GM21515 (cell line): Measurements from ENCODE around the gene CUL9.

Experiments
- ATAC-seq: cut with Tn5 transposase; IDR thresholded peaks from one replicate; pipeline ENCODE4 v1.9.1; 2021; ENCODE audit not compliant: unreplicated experiment

Gene CUL9

DNA sequence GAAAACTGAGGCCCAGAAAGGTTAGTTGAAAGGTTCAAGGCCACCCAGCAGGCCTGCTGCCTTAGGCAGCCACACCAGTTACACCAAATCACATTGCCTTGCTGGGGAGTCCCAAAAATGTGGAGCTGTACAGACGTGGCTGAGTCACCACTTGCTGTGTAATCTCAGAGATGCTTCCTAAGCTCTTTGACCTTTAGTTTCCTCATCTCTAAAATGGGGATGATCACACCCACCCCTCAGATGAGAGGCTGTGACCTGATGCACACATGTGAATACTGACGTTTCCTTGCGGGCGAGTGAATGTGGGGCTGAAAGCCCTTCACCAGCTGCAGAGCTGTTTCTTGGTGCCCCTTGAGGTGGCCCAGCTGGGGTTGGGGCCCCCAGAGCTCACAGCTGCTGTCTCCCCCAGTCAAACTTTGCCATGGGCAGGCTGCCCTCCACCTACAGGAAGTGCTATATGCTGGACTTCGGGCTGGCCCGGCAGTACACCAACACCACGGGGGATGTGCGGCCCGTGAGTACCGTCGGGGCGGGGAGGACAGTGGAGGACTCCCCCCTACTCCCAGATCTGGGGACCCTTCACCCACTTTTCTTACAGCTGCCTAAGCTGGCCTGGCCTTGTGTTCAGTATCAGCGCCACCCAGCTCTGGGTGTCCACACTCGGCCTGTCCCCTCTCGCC lies 72.3 kb downstream of the CUL9 start:
- ATAC-seq: no peak

DNA sequence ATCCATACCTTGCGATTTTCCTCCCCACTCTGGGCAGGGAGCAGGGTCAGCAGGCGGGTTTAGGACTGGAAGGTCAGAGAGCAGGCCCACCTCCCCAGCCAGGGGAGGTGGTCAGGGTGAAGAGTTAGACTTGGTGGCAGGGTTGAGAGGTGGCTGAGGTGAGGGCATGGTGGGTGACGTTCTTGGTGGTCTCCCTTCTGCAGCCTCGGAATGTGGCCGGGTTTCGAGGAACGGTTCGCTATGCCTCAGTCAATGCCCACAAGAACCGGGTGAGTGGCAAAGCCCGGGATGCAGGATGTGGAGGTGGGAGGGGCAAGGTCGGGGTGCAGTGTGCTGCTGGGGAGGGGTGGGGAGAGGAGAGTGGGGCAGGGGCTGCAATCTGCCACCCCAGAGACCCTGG lies 72.8 kb downstream of the CUL9 start:
- ATAC-seq: no peak

DNA sequence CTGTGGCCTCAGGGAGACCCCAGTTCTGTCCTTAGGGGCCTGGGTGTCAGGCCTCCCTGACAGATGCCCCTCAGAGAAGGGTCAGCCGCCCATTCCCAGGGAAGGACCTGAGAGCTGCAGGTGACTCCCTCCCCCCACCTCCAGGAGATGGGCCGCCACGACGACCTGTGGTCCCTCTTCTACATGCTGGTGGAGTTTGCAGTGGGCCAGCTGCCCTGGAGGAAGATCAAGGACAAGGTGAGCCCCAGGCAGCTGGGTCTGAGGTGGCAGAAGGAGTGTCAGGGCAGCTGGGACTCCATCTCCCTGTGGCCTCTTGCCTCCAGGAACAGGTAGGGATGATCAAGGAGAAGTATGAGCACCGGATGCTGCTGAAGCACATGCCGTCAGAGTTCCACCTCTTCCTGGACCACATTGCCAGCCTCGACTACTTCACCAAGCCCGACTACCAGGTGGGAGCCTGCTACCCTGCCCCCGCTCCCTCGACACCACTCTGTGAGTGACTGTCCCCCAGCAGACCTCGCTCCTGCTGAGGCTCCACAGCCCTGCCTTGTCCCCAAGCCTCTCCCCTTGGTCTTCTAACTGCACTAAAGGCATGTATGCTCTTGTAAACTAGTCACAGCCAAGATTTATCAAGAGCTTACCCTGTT lies 73.5 kb downstream of the CUL9 start:
- no peak for ATAC-seq

DNA sequence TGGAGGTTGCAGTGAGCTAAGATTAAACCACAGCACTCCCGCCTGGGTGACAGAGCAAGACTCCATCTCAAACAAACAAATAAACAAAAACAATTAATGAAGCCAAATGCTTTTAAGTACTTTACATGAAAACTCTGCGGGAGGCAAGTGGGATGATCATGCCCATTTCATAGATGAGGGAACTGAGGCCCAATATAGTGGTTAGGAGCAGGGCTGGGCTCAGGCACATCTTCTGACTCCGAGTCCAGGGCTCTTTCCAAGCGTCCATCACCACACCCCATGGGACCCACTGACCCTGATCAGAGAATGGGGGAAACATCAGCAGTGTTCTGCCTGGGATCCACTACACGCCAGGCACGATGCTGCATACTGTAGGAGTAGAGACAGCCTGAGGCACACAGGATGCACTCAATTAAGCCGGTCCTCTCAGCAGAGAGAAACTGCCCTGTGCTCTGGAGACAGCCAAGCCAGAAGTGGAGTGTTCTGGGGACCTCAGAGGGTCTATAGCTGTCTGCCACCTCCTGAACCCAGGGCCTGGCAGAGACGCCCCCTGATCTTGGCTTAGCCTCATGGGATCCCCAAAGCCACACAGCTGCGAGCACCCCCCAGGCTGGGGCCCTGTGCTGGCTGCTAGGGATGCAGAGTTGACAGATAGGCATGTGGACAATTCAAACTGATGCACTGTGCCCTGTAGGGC lies 74.8 kb downstream of the CUL9 start:
- ATAC-seq: no peak

DNA sequence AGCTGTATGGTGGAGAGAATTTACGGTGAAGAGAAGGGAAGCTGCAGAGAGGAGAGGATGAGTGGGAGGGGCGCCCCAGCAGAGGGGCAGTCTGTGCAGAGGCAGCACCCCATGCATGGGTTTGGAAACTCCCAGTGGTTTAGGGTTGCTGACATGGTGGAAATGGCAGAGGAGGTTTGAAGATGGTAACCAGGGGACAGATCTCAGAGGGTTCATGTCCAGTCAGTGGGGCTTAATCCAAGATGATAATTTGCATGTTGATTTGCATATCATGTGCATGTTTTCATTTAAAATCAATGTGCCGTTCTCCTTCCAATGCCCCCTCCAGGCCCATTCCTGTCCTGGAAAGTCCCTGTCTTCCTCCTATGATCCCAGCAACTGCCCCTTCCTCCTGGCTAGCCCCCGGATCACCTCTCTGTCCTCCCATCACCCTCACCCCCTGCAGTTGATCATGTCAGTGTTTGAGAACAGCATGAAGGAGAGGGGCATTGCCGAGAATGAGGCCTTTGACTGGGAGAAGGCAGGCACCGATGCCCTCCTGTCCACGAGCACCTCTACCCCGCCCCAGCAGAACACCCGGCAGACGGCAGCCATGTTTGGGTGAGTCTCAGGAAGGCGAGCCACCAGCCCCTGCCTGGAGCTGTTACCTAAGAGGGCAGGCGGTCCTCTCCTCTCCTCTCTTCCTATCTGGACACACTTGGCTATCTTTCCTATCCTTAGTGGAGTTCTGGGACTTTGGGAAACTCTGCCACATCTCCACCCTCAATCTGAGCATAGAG lies 75.6 kb downstream of the CUL9 start:
- ATAC-seq: no peak

DNA sequence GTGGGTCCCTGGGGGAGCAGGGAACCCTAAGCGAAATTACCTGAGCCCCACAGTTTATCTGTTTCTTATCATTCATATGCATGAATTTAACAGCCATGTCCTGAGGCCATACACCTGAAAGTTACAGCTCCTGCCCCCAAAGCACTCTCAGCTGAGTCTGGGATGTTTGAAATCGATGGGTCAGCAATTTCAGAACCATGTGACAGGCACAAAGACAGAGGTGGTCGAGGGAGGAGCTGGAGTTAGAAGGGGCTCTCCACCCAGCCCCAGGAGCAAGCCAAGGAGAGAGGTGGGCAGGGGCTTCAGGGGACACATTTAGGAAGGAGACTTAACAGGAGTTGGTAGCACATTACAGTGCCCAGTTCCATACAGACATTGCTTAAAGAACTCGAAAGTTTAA lies 76.2 kb downstream of the CUL9 start:
- no peak for ATAC-seq

DNA sequence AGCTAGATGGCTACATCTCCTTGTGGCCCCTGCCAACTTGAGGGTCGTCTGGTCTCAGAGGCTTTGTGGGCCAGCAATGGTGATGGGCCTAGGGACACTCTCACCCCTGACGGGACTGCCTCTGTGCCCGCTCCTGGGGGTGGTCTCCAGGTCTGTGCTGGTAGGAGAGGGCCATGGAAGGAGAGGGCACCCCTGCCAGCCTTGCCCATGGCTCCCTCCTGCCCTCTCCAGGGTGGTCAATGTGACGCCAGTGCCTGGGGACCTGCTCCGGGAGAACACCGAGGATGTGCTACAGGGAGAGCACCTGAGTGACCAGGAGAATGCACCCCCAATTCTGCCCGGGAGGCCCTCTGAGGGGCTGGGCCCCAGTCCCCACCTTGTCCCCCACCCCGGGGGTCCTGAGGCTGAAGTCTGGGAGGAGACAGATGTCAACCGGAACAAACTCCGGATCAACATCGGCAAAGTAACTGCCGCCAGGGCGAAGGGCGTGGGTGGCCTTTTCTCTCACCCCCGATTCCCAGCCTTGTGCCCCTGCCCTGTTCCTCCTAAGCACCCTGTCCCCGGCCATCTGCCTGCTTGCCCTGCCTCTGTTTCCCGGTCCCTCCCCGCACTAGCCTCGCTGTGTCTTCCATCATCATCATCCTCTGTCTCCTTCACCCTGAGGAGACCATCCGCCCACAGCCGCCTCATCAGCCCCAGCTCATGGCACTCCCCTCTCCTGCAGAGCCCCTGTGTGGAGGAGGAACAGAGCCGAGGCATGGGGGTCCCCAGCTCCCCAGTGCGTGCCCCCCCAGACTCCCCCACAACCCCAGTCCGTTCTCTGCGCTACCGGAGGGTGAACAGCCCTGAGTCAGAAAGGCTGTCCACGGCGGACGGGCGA lies 77.1 kb downstream of the CUL9 start:
- no peak for ATAC-seq

DNA sequence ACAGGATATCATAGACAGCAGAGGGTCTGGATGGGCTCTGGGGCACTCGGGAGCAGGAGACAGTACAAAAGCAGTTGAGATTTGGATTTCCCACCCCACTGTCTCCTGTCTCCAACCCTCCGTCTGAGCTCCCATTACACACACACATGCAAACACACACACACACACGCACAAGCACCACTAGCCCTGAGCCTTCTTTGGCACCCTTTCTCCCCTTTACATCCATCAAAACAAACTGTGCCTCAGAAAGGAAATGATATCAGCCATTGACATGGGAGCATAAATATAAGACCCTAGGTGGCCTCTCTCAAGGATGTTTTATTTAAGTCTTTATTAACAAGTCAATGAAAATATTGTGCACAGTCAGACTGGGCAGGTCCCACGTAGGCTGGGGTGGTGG lies 78.8 kb downstream of the CUL9 start:
- no peak for ATAC-seq

DNA sequence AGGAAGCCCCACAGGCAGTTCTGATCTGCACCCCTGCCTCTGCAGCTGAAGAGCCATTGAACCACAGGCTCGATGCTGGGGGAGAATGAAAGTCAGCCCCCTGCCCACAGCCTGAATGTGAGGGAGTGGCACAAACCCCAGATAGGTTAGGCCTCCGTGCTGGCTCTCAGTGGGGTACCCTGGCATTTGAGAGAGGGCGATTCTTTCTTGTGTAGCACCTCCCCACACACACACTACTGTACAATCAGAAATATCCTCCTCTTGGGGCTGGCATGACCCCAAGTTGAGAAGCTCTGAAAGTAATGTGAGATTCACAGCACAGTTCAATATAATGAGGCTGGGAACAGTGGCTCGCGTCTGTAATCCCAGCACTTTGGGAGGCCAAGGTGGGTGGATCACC lies 79.2 kb downstream of the CUL9 start:
- ATAC-seq: no peak

DNA sequence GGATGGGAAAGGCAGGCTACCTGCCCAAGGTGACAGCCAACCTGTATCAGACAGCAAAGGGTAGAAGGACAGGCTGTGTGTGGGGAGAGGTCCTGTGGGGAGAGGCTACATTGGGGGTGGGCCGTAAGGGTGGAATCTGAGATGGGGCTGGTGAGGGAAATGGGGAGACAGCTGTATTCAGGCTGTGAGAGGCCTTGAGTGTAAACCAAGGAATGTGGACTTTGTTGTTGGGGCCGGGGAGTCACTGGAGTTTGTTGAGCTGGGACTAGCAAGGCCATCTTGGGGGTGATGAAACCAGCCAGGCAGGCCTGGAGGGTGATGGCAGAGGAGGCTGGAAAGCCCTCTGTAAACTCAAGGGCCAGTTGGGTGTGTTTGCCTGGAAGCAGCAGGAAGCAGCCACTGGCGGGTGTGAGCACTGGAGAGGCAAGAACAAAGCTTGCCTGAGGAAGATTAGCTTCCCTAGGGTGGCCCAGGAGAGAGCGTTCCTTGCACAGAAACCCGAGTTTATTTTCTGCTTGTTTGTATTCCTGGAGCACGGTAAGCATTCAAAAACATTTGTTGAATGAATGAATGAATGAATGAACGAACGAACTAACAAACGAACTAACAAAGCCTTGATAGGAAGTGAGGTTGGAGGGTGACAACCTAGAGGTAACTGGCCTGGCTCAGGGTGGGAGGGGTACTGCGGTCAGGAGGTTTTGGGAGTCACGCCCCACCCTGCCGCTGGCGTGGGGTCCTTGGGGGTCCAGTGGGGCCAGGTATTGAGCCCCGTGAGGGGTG lies 80.2 kb downstream of the CUL9 start:
- no peak for ATAC-seq

DNA sequence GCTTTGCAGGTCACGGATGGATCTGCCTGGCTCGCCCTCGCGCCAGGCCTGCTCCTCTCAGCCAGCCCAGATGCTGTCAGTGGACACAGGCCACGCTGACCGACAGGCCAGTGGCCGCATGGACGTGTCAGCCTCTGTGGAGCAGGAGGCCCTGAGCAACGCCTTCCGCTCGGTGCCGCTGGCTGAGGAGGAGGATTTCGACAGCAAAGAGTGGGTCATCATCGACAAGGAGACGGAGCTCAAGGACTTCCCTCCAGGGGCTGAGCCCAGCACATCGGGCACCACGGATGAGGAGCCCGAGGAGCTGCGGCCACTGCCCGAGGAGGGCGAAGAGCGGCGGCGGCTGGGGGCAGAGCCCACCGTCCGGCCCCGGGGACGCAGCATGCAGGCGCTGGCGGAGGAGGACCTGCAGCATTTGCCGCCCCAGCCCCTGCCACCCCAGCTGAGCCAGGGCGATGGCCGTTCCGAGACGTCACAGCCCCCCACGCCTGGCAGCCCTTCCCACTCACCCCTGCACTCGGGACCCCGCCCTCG lies 80.9 kb downstream of the CUL9 start:
- ATAC-seq: no peak

DNA sequence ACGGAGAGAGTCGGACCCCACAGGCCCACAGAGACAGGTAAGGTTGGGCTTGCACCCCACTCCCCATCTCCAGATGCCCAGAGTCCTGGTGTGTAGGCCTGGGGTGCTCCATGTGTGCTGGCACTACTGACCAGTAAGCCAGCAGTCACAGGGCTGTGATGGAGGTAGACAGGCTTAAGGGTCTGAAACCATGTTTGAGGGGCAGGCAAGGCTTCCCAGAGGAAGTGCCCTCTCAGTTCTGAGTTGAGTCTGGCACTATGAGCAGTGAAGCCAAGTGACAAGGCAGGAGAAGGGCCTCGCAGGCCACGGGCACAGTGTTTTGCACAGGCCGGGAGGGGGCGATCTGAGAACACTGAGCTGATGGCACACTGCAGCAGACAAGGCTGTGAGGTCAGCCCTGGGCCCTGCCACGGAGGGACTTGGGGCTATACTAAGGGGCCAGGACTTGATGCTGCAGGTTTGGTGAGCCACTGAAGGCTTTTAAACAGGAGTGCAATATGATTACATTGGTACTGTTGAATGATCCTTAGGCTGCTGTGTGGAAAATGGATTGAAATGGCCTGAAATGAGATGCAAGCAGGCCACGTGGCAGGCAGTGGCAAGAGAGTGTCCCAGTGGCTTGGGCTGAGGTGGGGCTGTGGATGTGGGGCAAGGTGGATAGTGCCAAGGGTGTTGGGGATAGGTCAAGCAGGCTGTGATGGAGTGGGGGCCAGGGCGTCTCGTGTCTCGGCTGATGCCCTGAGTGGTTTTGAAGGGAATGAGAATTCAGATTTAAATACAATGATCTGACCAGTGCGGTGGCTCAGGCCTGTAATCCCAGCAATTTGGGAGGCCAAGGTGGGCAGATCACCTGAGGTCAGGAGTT lies 81.5 kb downstream of the CUL9 start:
- ATAC-seq: no peak

DNA sequence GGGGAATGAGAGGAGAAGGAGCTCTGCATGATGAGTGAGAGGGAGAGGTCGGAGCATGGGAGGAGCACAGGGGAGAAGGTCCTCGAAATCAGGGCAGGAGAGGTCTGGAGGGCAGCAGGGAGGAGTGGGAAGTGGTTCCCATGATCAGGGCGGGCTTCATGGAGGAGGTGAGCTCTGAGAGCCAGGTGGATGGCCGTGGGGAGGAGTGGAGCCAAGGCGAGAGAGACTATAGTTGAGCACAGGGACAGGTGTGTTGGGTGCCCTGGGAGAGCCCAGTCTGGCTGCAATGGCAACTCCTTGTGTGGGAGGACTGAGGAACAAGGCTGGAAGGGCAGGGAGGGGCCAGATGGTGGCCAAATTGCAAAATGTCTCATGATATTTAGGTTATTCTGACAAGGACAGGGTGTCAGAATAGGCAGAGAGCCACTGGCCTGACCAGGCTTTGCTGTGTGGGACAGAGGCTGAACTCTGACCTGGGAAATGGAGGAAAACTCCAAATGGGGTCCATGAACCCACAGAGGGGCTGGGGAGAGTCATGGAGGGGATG lies 82.7 kb downstream of the CUL9 start:
- no peak for ATAC-seq

DNA sequence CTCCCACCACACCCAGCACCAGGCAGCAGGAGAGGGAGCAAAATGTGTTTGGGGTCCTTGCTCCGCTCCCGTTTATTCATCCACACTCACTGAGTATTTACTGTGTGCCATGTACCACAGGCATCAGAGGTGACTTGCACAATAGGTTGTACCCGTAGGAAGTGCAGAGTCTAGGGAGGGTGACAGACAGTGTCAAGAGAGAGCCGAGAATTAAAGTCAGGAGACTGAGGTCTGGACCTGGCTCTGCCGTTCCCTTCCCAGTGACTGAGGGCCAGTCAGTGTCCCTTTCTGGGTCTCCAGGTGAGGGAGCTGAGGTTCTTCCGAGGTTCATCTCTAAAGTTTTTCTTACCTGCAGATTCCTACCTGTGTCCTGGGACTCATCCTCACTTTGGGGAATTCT lies 83.6 kb downstream of the CUL9 start:
- ATAC-seq: no peak

DNA sequence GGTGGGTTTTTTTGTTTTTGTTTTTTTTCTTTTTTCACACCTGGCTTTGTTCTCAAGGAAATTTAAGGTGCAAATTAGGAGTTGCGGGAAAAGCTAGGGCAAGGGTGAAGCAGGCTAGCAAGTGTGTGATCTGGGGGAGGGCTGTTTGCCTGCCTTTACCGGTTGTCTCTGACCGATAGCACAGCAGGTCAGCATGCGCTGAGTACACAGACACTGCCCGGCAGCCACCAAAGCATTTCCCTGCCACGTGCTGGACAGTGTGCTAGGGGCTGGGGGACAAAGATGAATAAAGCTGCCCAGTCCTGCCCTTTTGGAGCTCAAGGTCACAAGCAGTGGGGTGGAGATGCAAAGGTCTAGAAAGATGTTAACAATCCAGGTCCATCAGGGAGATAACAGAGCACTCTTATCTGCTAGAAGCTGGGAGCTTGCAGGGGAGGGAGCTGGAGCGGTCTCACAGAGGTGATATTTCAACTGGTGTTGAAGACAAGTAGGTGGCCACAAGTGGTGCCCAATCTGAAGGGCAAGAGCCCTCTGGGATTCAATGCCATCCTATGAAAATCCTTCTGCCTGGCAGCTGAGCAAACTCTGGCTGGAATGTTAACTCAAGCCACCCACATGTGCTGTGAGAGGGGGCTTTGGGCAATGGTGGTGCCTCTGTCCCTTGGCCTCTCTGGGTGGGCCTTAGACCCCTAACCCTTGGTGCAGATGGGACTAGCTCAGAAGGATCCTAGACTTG lies 85.8 kb downstream of the CUL9 start:
- ATAC-seq: no peak

DNA sequence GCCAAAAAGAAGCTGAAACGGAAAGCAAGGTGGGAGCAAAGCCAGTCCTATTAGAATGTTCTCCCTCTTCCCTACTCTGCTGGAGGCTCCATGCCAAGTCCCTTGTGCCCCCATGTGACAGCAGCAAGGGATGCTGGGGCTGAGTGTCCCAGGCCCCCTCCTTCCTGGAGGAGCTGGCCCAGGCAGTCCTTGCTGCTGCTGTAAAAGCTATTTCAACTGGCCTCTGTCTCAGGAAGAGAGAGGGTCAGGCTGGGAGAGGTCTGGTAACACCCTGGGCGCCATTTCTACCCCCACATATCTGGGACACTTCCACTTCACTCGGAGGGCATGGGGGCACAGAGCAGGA lies 86.3 kb downstream of the CUL9 start:
- no peak for ATAC-seq

DNA sequence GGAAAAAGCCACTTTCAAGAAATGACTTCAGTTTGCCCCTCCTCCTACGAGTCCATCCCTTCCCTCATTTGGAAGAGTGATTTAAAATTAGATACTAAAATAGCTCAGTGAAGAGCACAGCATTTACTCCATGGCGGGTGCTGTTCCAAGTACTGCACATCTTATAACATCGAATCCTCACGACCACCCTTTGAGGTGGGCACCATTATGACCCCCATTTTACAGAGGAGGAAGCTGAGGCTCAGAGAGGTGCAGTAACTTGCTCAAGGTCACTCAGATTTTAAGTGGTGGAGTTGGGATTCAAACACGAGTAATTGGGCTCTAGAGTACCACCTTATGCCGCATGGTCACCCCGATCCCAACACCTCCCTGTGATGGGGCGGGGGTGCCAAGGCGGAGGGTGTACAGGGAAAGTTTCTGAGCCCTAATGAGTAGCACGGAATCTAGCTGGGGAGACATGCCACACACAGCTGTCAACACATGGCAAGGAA lies 86.8 kb downstream of the CUL9 start:
- ATAC-seq: no peak
